IMR-90 (cell line): ENCODE data around the gene DENND5A. TPM values are rescaled to one million over a fixed set of nuclear protein-coding genes. Genes with fewer than 3 reads are reported as not detected.

Source experiments
- ATAC-seq: fragments of 200-7000 bp; cut with Tn5 transposase; 2 replicates; pipeline ENCODE4 v1.9.1; 2020; ENCODE audit warnings: low read depth, mild to moderate bottlenecking, moderate library complexity
- BruUV-seq: library from RNA; stranded (reverse); fragments of 400-500 nt; replicated peaks from 2 replicates; lab custom pipeline; 2021; lab: Mats Ljungman, UMichigan
- CTCF ChIA-PET: fragments of 300-600 bp; formaldehyde crosslinking; extraction: SDS; loops from one replicate; lab custom pipeline; 2021; ENCODE audit warnings: antibody characterized with exemption; lab: Yijun Ruan, JAX
- POLR2A ChIA-PET: fragments of 300-600 bp; sonication (Branson Sonifier 250); formaldehyde crosslinking; loops from one replicate; lab custom pipeline; 2022; ENCODE audit warnings: antibody characterized with exemption; ENCODE audit not compliant: unreplicated experiment; lab: Charles Lee
- DNase-seq: peaks from one replicate; pipeline ENCODE4 v3.0.0; 2013
- H2AFZ ChIP-seq: replicated peaks from 2 replicates; pipeline ENCODE3; 2013; ENCODE audit warnings: low read length, mild to moderate bottlenecking; ENCODE audit not compliant: poor library complexity
- H2AK5ac ChIP-seq: 2 replicates; pipeline ENCODE4 v1.6.1; 2013; ENCODE audit warnings: low read depth, low read length, inconsistent platforms
- H2AK9ac ChIP-seq: replicated peaks from 2 replicates; pipeline ENCODE3; 2013; ENCODE audit warnings: mild to moderate bottlenecking, low read depth, low read length, moderate library complexity; ENCODE audit not compliant: poor library complexity
- H2BK120ac ChIP-seq: 2 replicates; pipeline ENCODE4 v1.6.1; 2013; ENCODE audit warnings: low read depth, low read length, inconsistent platforms
- H2BK15ac ChIP-seq: 3 replicates; pipeline ENCODE4 v1.6.1; 2013; ENCODE audit warnings: low read depth, low read length, inconsistent platforms
- H2BK20ac ChIP-seq: 2 replicates; pipeline ENCODE4 v1.6.1; 2013; ENCODE audit warnings: low read depth, mild to moderate bottlenecking, inconsistent platforms, low read length, moderate library complexity
- H2BK5ac ChIP-seq: 2 replicates; pipeline ENCODE4 v1.6.1; 2013; ENCODE audit warnings: mild to moderate bottlenecking, low read depth, low read length, inconsistent platforms; ENCODE audit not compliant: poor library complexity, severe bottlenecking
- H3K14ac ChIP-seq: replicated peaks from 2 replicates; pipeline ENCODE4 v1.6.1; 2013; ENCODE audit warnings: low read depth, low read length, inconsistent platforms
- H3K18ac ChIP-seq: 2 replicates; pipeline ENCODE4 v1.6.1; 2013; ENCODE audit warnings: low read depth, low read length, control low read depth
- H3K23ac ChIP-seq: 2 replicates; pipeline ENCODE4 v1.6.1; 2013; ENCODE audit warnings: low read depth, low read length, inconsistent platforms
- H3K27ac ChIP-seq: 2 replicates; pipeline ENCODE4 v1.5.1; 2013; ENCODE audit warnings: mild to moderate bottlenecking, control low read depth, low read length; ENCODE audit not compliant: insufficient read depth
- H3K27me3 ChIP-seq: 2 replicates; pipeline ENCODE4 v1.6.1; 2013; ENCODE audit warnings: low read length; ENCODE audit not compliant: control insufficient read depth, insufficient read depth
- H3K36me3 ChIP-seq: 2 replicates; pipeline ENCODE4 v1.6.1; 2013; ENCODE audit warnings: low read length, mixed read lengths; ENCODE audit not compliant: control insufficient read depth, insufficient read depth
- H3K4ac ChIP-seq: 2 replicates; pipeline ENCODE4 v1.6.1; 2013; ENCODE audit warnings: low read depth, low read length, inconsistent platforms
- H3K4me1 ChIP-seq: 2 replicates; pipeline ENCODE4 v1.6.1; 2013; ENCODE audit warnings: low read length, mixed read lengths; ENCODE audit not compliant: control insufficient read depth, insufficient read depth
- H3K4me2 ChIP-seq: 2 replicates; pipeline ENCODE4 v1.6.1; 2013; ENCODE audit warnings: low read depth, mild to moderate bottlenecking, control low read depth, low read length, moderate library complexity
- H3K4me3 ChIP-seq: 2 replicates; pipeline ENCODE4 v1.5.1; 2013; ENCODE audit warnings: low read depth, mild to moderate bottlenecking, control low read depth, low read length, moderate library complexity; ENCODE audit not compliant: insufficient read depth
- H3K56ac ChIP-seq: 2 replicates; pipeline ENCODE4 v1.6.1; 2013; ENCODE audit warnings: low read length, inconsistent platforms; ENCODE audit not compliant: insufficient read depth; ENCODE audit errors: extremely low read depth
- H3K79me1 ChIP-seq, 2 experiments: 2 replicates each; pipeline ENCODE4 v1.6.1; 2013; ENCODE audit warnings: low read length in 2 of 2, inconsistent platforms in 1 of 2, low read depth in 1 of 2
- H3K9ac ChIP-seq: 2 replicates; pipeline ENCODE4 v1.6.1; 2013; ENCODE audit warnings: low read depth, low read length, control low read depth
- H3K9me1 ChIP-seq: 2 replicates; pipeline ENCODE4 v1.6.1; 2013; ENCODE audit warnings: low read length, inconsistent platforms; ENCODE audit not compliant: insufficient read depth
- H3K9me3 ChIP-seq: 2 replicates; pipeline ENCODE4 v1.6.1; 2013; ENCODE audit warnings: low read length; ENCODE audit not compliant: control insufficient read depth, insufficient read depth
- H4K20me1 ChIP-seq: 2 replicates; pipeline ENCODE4 v1.6.1; 2013; ENCODE audit warnings: low read length, inconsistent platforms; ENCODE audit not compliant: insufficient read depth
- H4K5ac ChIP-seq: 2 replicates; pipeline ENCODE4 v1.6.1; 2013; ENCODE audit warnings: mild to moderate bottlenecking, low read depth, low read length, control low read depth
- H4K8ac ChIP-seq, 2 experiments: 2 replicates each; pipeline ENCODE4 v1.6.1; 2013; ENCODE audit warnings: low read depth in 2 of 2, low read length in 2 of 2, control low read depth in 1 of 2, inconsistent platforms in 1 of 2
- H4K91ac ChIP-seq: 2 replicates; pipeline ENCODE4 v1.6.1; 2013; ENCODE audit warnings: low read depth, low read length, inconsistent platforms; ENCODE audit not compliant: insufficient read depth
- CEBPB ChIP-seq: IDR thresholded peaks from 2 replicates; pipeline ENCODE4 v1.6.1; 2012; ENCODE audit warnings: low read depth, low read length, improper control_type of control experiment
- FOS ChIP-seq: fragments of 150-350 bp; IDR thresholded peaks from 2 replicates; pipeline ENCODE4 v1.6.1; 2016; ENCODE audit warnings: low read depth, low read length
- RAD21 ChIP-seq: IDR thresholded peaks from 2 replicates; pipeline ENCODE4 v1.6.1; 2012; ENCODE audit warnings: low read length, improper control_type of control experiment
- RCOR1 ChIP-seq: IDR thresholded peaks from 2 replicates; pipeline ENCODE4 v1.6.1; 2012; ENCODE audit warnings: mild to moderate bottlenecking, low read length, improper control_type of control experiment; ENCODE audit not compliant: insufficient replicate concordance
- WGBS, 2 experiments: methylation state at CpG; one replicate each; pipeline versions ENCODE4 v1.1.5 to v1.1.7; 2013; ENCODE audit warnings: missing lambda C conversion rate in 2 of 2; ENCODE audit not compliant: insufficient read length in 1 of 2; ENCODE audit errors: extremely low coverage in 2 of 2; 5-methylcytosine and 5-hydroxymethylcytosine counted together
- dilution Hi-C: fragments of 300-500 bp; cut with HindIII; formaldehyde crosslinking; loops from one replicate; pipeline ENCODE4 v1.14.3; 2018; ENCODE audit warnings: low sequenced_read_pairs; ENCODE audit not compliant: unreplicated experiment
- in situ Hi-C: fragments of 300-500 bp; cut with MboI; formaldehyde crosslinking; loops from 3 replicates; pipeline ENCODE4 v1.14.3; 2019; ENCODE audit warnings: low sequenced_read_pairs, inconsistent platforms, mixed read lengths
- intact Hi-C: fragments of 100-400 bp; cut with micrococcal nuclease; formaldehyde crosslinking; loops from 2 replicates; pipeline ENCODE4 v1.10.0; 2022
- polyA plus RNA-seq, 3 experiments: library from polyadenylated mRNA; depleted of rRNA; stranded (reverse); fragments of >200 nt; gene quantifications; 2 replicates each; pipeline ENCODE4 v1.2.3, GENCODE V29; 2012; ENCODE audit warnings: low replicate concordance in 1 of 3
- total RNA-seq: library from RNA; depleted of rRNA; stranded (reverse); fragments of >200 nt; gene quantifications from 2 replicates; pipeline ENCODE4 v1.2.3, GENCODE V29; 2012
- TF ChIP-seq, protein P1 (sequence below): fragments of 150-350 bp; IDR thresholded peaks from 2 replicates; pipeline ENCODE4 v1.6.1; 2017; ENCODE audit warnings: mild to moderate bottlenecking, antibody characterized with exemption, low read length, low read depth

DENND5A gene
- total and polyA plus RNA-seq, 2 of the 4 experiments (the other 2 are of a cell fraction): 179 to 192 TPM

DNA sequence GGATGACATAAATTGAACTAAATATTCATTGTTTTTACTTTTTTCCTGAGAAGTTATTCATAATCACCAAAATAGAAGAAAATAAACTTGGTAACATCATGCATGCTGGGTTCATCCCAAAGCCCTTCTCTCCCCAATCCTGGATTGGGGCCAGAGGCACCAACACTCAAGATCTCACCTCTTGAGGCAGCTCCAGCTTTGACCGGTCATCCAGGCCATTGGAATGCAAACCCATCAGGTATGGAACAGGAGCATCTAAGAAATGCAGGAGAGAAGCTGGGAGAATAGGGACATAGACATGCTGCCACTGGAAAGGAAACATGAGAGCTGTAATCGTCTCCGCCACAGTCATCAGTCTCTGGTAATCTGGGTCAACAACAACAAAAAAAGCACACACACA lies 71.8 kb downstream of the DENND5A start:
- Histone ChIP-seq H2BK20ac (no peak overlapping the region), H3K9me1 (0 out of 2 replicates have a peak, but pooled peaks cover 3% of the 10 kb centered on the region), H3K4ac (no peak overlapping the region), H3K23ac (no peak overlapping the region), H3K27ac (no peak overlapping the region), H4K91ac (no peak overlapping the region), H2AFZ (no peak overlapping the region), H2BK5ac (no peak overlapping the region), H3K18ac (no peak overlapping the region), H2BK15ac (no peak overlapping the region), H3K9me3 (no peaks in the 10 kb centered on the region), H3K9ac (no peak overlapping the region), H3K27me3 (no peaks in the 10 kb centered on the region), H3K14ac (no peak overlapping the region), H3K4me1 (no peaks in the 10 kb centered on the region), H3K4me2 (no peak overlapping the region), H2BK120ac (no peak overlapping the region), H4K8ac (no peak overlapping the region), H3K56ac (no peak overlapping the region), H3K36me3 (peaks cover 19% of the 10 kb centered on the region), H3K4me3 (no peak overlapping the region), H2AK9ac (no peak overlapping the region), H4K5ac (no peak overlapping the region), H3K79me1 (peaks cover 21 to 38% of the 10 kb centered on the region in 2 experiments), H4K20me1 (no peaks in the 10 kb centered on the region), H2AK5ac (no peak overlapping the region)
- TF ChIP-seq, protein P1, sequence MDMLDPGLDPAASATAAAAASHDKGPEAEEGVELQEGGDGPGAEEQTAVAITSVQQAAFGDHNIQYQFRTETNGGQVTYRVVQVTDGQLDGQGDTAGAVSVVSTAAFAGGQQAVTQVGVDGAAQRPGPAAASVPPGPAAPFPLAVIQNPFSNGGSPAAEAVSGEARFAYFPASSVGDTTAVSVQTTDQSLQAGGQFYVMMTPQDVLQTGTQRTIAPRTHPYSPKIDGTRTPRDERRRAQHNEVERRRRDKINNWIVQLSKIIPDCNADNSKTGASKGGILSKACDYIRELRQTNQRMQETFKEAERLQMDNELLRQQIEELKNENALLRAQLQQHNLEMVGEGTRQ: no peak
- TF ChIP-seq FOS: no peak
- no peak for TF ChIP-seq RAD21
- TF ChIP-seq RCOR1: no peak
- TF ChIP-seq CEBPB: no peak
- intact Hi-C loops (no loop called here), dilution Hi-C loops (no loop called here), in situ Hi-C loops (no loop called here)
- no CpG with 5 or more reads among the region's 3 CpGs for WGBS, 2 experiments
- CTCF ChIA-PET: no interaction called here
- POLR2A ChIA-PET: no interaction called here
- BruUV-seq: no TSS peak
- no peak for ATAC-seq
- no peak for DNase-seq
